HG03565 (cell line): ENCODE measurements around the gene MAP1LC3B.

Experiments
- ATAC-seq: cut with Tn5 transposase; IDR thresholded peaks from one replicate; pipeline ENCODE4 v1.9.1; 2021; ENCODE audit warnings: mild to moderate bottlenecking, moderate library complexity; ENCODE audit not compliant: unreplicated experiment

MAP1LC3B gene

GRCh38 chr16:87451563-87452210 lies 59.6 kb downstream of the MAP1LC3B start:
- ATAC-seq: no peak

- no peak for ATAC-seq
Observed at GRCh38 chr16:87453326-87453725, 61.2 kb downstream of the MAP1LC3B start.
